Activated T-helper 2 cell treated with anti-CD3 and anti-CD28 coated beads, Interferon-gamma antibody, Interleukin-2, Interleukin-4, amounts not matched to agents 10 μg/mL and 5 μg/mL and 100 μg/mL, durations not matched to agents 14 hours and 24 hours and 36 hours (primary cell): ENCODE data around the gene COMMD8. TPM values are rescaled to one million over a fixed set of nuclear protein-coding genes. Genes with fewer than 3 reads are reported as not detected.

Experiments used
- DNase-seq: peaks from one replicate; pipeline ENCODE4 v3.0.0; 2021; ENCODE audit warnings: low spot score
- H3K27ac Mint-ChIP-seq: one replicate; pipeline ENCODE4 v1.8.0; 2021; ENCODE audit warnings: mixed read lengths
- H3K27me3 Mint-ChIP-seq: one replicate; pipeline ENCODE4 v1.8.0; 2021; ENCODE audit warnings: low read depth, mixed read lengths
- H3K36me3 Mint-ChIP-seq: one replicate; pipeline ENCODE4 v1.8.0; 2021; ENCODE audit warnings: low read depth, mixed read lengths
- H3K4me1 Mint-ChIP-seq: one replicate; pipeline ENCODE4 v1.8.0; 2021; ENCODE audit warnings: low read depth, mixed read lengths
- H3K4me3 Mint-ChIP-seq: one replicate; pipeline ENCODE4 v1.8.0; 2021; ENCODE audit warnings: low read depth, mild to moderate bottlenecking, moderate library complexity, mixed read lengths
- H3K9me3 Mint-ChIP-seq: one replicate; pipeline ENCODE4 v1.8.0; 2021; ENCODE audit warnings: mixed read lengths
- intact Hi-C: fragments of 100-400 bp; cut with micrococcal nuclease; formaldehyde crosslinking; loops from one replicate; pipeline ENCODE4 v1.15.1; 2023
- total RNA-seq: library from RNA; stranded (reverse); gene quantifications from 2 replicates; pipeline ENCODE4 v1.2.3, GENCODE V29; 2022

COMMD8 gene
- total RNA-seq, 1 donor from 2014 or later: 17.8 TPM

DNA sequence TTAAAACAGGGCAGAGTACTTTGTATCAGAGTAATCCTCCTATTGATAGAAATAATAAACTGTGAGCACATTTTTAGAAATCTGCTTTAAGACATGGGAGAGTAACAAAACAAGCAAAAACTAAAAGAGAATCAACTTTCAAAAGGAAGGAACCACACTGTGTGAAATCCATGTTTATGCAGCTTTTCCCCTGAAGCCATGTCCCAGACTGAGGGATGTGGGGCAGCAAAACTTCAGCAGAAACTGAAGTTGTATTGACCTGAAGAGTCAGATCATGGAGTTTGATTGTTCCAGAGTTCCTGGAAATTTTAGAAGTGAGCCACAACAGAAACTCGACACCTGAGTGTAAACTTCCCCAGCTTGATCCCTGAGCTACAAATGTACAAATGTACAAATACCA lies 53.2 kb downstream of the COMMD8 start:
- intact Hi-C loops: no loop called here
- H3K36me3 Mint-ChIP-seq: no peaks in the 10 kb centered on the region
- no peak for DNase-seq
- no peak overlapping the region for H3K4me3 Mint-ChIP-seq
- H3K27ac Mint-ChIP-seq: no peak overlapping the region
- H3K27me3 Mint-ChIP-seq: peaks cover 3% of the 10 kb centered on the region
- no peaks in the 10 kb centered on the region for H3K4me1 Mint-ChIP-seq
- H3K9me3 Mint-ChIP-seq: no peaks in the 10 kb centered on the region

DNA sequence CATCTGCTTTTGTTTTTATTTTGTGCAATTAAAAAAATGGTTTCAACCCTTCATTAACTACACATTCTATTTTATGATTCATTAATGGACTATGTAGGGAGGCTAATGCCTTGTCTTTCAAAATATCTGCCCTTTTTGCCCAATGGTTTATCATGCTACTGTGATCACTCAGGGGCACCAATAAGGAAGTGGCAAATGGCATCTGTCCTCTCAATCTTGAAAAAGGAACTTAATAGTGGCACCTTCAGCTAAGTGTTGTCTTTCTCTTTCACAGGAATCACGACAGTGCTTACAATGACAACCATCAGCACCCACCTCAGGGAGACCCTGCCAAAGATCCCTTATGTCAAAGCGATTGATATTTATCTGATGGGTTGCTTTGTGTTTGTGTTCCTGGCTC lies 57.1 kb downstream of the COMMD8 start:
- DNase-seq: no peak
- Mint-ChIP-seq H3K4me1 (no peaks in the 10 kb centered on the region), H3K36me3 (no peaks in the 10 kb centered on the region), H3K27me3 (peaks cover 5% of the 10 kb centered on the region), H3K4me3 (no peak overlapping the region), H3K27ac (no peak overlapping the region), H3K9me3 (no peaks in the 10 kb centered on the region)
- intact Hi-C loops: no loop called here

Other genes starting within 250 kb of the COMMD8 start
- 1.6 and 2.5 TPM in 2 replicates for gene ATP10D, start 21.6 kb upstream of the COMMD8 start, total RNA-seq